ENCODE data around the gene PPDPF. TPM values are rescaled to one million over a fixed set of nuclear protein-coding genes. Genes with fewer than 3 reads are reported as not detected.

Gene PPDPF
- total and polyA plus RNA-seq, 9 donors, result 47.3 to 370 (median 186) TPM

- 62% methylated on average over 6 of the region's 18 CpGs for WGBS (ENCODE audit: insufficient coverage)
- Histone ChIP-seq H3K9me3 (replicated peaks; ENCODE audit: control insufficient read depth, low read depth, low read length) (no peaks in the 10 kb centered on the region), H3K27me3 (ENCODE audit: control insufficient read depth, insufficient read depth, low read length) (peaks cover 77% of the 10 kb centered on the region), H3K27ac (ENCODE audit: low read length) (no peak overlapping the region), H3K36me3 (ENCODE audit: control insufficient read depth, insufficient read depth, low read length) (no peaks in the 10 kb centered on the region), H3K4me1 (ENCODE audit: control insufficient read depth, insufficient read depth, low read length) (peaks cover 18% of the 10 kb centered on the region), H3K4me3 (ENCODE audit: low read length) (no peak overlapping the region)
- no peak for DNase-seq
Measured at GRCh38 chr20:63549679-63550282, 29.2 kb downstream of the PPDPF start.

GRCh38 chr20:63551068-63551467 lies 30.5 kb downstream of the PPDPF start:
- Histone ChIP-seq H3K36me3 (ENCODE audit: control insufficient read depth, insufficient read depth, low read length) (no peaks in the 10 kb centered on the region), H3K27ac (ENCODE audit: low read length) (no peak overlapping the region), H3K9me3 (replicated peaks; ENCODE audit: control insufficient read depth, low read depth, low read length) (no peaks in the 10 kb centered on the region), H3K27me3 (ENCODE audit: control insufficient read depth, insufficient read depth, low read length) (peaks cover 71% of the 10 kb centered on the region), H3K4me1 (ENCODE audit: control insufficient read depth, insufficient read depth, low read length) (peaks cover 20% of the 10 kb centered on the region), H3K4me3 (ENCODE audit: low read length) (no peak overlapping the region)
- 46% methylated on average over 9 of the region's 9 CpGs for WGBS (ENCODE audit: insufficient coverage)
- no peak for DNase-seq

- Histone ChIP-seq H3K9me3 (replicated peaks; ENCODE audit: control insufficient read depth, low read depth, low read length) (no peaks in the 10 kb centered on the region), H3K4me3 (ENCODE audit: low read length) (no peak overlapping the region), H3K36me3 (ENCODE audit: control insufficient read depth, insufficient read depth, low read length) (no peaks in the 10 kb centered on the region), H3K4me1 (ENCODE audit: control insufficient read depth, insufficient read depth, low read length) (peaks cover 28% of the 10 kb centered on the region), H3K27ac (ENCODE audit: low read length) (no peak overlapping the region), H3K27me3 (ENCODE audit: control insufficient read depth, insufficient read depth, low read length) (peaks cover 55% of the 10 kb centered on the region)
- WGBS (ENCODE audit: insufficient coverage), result 32% methylated on average over 12 of the region's 15 CpGs
- DNase-seq, result no peak
Measured at GRCh38 chr20:63552481-63553249, 32.1 kb downstream of the PPDPF start.

GRCh38 chr20:63553251-63553932 lies 32.8 kb downstream of the PPDPF start:
- H3K27ac ChIP-seq (ENCODE audit: low read length), result no peak overlapping the region
- H3K4me1 ChIP-seq (ENCODE audit: control insufficient read depth, insufficient read depth, low read length), result peaks cover 28% of the 10 kb centered on the region
- WGBS (ENCODE audit: insufficient coverage), result 1% methylated on average over 37 of the region's 37 CpGs
- DNase-seq, result peak; percentile 61
- H3K9me3 ChIP-seq (replicated peaks; ENCODE audit: control insufficient read depth, low read depth, low read length), result no peaks in the 10 kb centered on the region
- peaks cover 47% of the 10 kb centered on the region for H3K27me3 ChIP-seq (ENCODE audit: control insufficient read depth, insufficient read depth, low read length)
- H3K4me3 ChIP-seq (ENCODE audit: low read length), result peak overlapping the region; percentile 50
- H3K36me3 ChIP-seq (ENCODE audit: control insufficient read depth, insufficient read depth, low read length), result no peaks in the 10 kb centered on the region

- Histone ChIP-seq H3K4me3 (ENCODE audit: low read length) (peak within 1 kb of the TSS; percentile 50), H3K36me3 (ENCODE audit: control insufficient read depth, insufficient read depth, low read length) (peaks cover 3% of the 10 kb centered on the region), H3K27ac (ENCODE audit: low read length) (no peak within 1 kb of the TSS), H3K9me3 (replicated peaks; ENCODE audit: control insufficient read depth, low read depth, low read length) (no peaks in the 10 kb centered on the region), H3K4me1 (ENCODE audit: control insufficient read depth, insufficient read depth, low read length) (peaks cover 28% of the 10 kb centered on the region), H3K27me3 (ENCODE audit: control insufficient read depth, insufficient read depth, low read length) (peaks cover 42% of the 10 kb centered on the region)
- WGBS (ENCODE audit: insufficient coverage), result under 1% methylated on average over 27 of the region's 34 CpGs
- peak; percentile 52 for DNase-seq
Measured at GRCh38 chr20:63553933-63554290, 33.3 kb downstream of the PPDPF start, which contains the start of gene FNDC11. Gene FNDC11 (plus strand): TSS chr20:63554159. CDS start chr20:63555664, 1,505 bp downstream.

- no peak overlapping the region for H3K4me3 ChIP-seq (ENCODE audit: low read length)
- whole genome bisulfite sequencing (ENCODE audit: insufficient coverage), result 59% methylated on average over 37 of the region's 38 CpGs
- peaks cover 38% of the 10 kb centered on the region for H3K27me3 ChIP-seq (ENCODE audit: control insufficient read depth, insufficient read depth, low read length)
- H3K36me3 ChIP-seq (ENCODE audit: control insufficient read depth, insufficient read depth, low read length), result peaks cover 4% of the 10 kb centered on the region
- no peak overlapping the region for H3K27ac ChIP-seq (ENCODE audit: low read length)
- H3K9me3 ChIP-seq (replicated peaks; ENCODE audit: control insufficient read depth, low read depth, low read length), result no peaks in the 10 kb centered on the region
- no peak for DNase-seq
- peaks cover 28% of the 10 kb centered on the region for H3K4me1 ChIP-seq (ENCODE audit: control insufficient read depth, insufficient read depth, low read length)
Measured at GRCh38 chr20:63554361-63555278, 34.1 kb downstream of the PPDPF start.

GRCh38 chr20:63555661-63556381 lies 35.3 kb downstream of the PPDPF start:
- peaks cover 35% of the 10 kb centered on the region for H3K27me3 ChIP-seq (ENCODE audit: control insufficient read depth, insufficient read depth, low read length)
- WGBS (ENCODE audit: insufficient coverage), result 89% methylated on average over 45 of the region's 45 CpGs
- H3K9me3 ChIP-seq (replicated peaks; ENCODE audit: control insufficient read depth, low read depth, low read length), result no peaks in the 10 kb centered on the region
- peaks cover 16% of the 10 kb centered on the region for H3K36me3 ChIP-seq (ENCODE audit: control insufficient read depth, insufficient read depth, low read length)
- DNase-seq, result no peak
- no peak overlapping the region for H3K27ac ChIP-seq (ENCODE audit: low read length)
- H3K4me3 ChIP-seq (ENCODE audit: low read length), result no peak overlapping the region
- peaks cover 28% of the 10 kb centered on the region for H3K4me1 ChIP-seq (ENCODE audit: control insufficient read depth, insufficient read depth, low read length)

GRCh38 chr20:63556873-63557478 lies 36.4 kb downstream of the PPDPF start:
- no peak for DNase-seq
- 37% methylated on average over 23 of the region's 23 CpGs for WGBS (ENCODE audit: insufficient coverage)
- Histone ChIP-seq H3K36me3 (ENCODE audit: control insufficient read depth, insufficient read depth, low read length) (peaks cover 27% of the 10 kb centered on the region), H3K4me1 (ENCODE audit: control insufficient read depth, insufficient read depth, low read length) (peaks cover 28% of the 10 kb centered on the region), H3K4me3 (ENCODE audit: low read length) (no peak overlapping the region), H3K27me3 (ENCODE audit: control insufficient read depth, insufficient read depth, low read length) (peaks cover 27% of the 10 kb centered on the region), H3K27ac (ENCODE audit: low read length) (no peak overlapping the region), H3K9me3 (replicated peaks; ENCODE audit: control insufficient read depth, low read depth, low read length) (no peaks in the 10 kb centered on the region)

GRCh38 chr20:63557481-63557891 lies 36.9 kb downstream of the PPDPF start:
- H3K4me1 ChIP-seq (ENCODE audit: control insufficient read depth, insufficient read depth, low read length), result peaks cover 28% of the 10 kb centered on the region
- no peak overlapping the region for H3K27ac ChIP-seq (ENCODE audit: low read length)
- H3K4me3 ChIP-seq (ENCODE audit: low read length), result no peak overlapping the region
- WGBS (ENCODE audit: insufficient coverage), result 89% methylated on average over 19 of the region's 19 CpGs
- no peaks in the 10 kb centered on the region for H3K9me3 ChIP-seq (replicated peaks; ENCODE audit: control insufficient read depth, low read depth, low read length)
- peaks cover 32% of the 10 kb centered on the region for H3K36me3 ChIP-seq (ENCODE audit: control insufficient read depth, insufficient read depth, low read length)
- no peak for DNase-seq
- peaks cover 23% of the 10 kb centered on the region for H3K27me3 ChIP-seq (ENCODE audit: control insufficient read depth, insufficient read depth, low read length)

Data from muscle of leg (tissue), 11 donors.